Measurements from ENCODE around the gene HINT2. TPM values are rescaled to one million over a fixed set of nuclear protein-coding genes. Genes with fewer than 3 reads are reported as not detected.

HINT2 gene
- total and polyA plus RNA-seq, 2 donors from 2014 or later = 55.1 to 307 TPM

Other genes with a start within 250 kb of the HINT2 start
- gene TESK1, start 209.8 kb downstream of the HINT2 start, total RNA-seq = 35.8 TPM
- gene TESK1, start 209.8 kb downstream of the HINT2 start, polyA plus RNA-seq (ENCODE audit: insufficient read depth, low read depth, low replicate concordance) = 34.6 TPM
- gene CD72, start 196.6 kb downstream of the HINT2 start, total RNA-seq = 7.1 TPM
- gene CD72, start 196.6 kb downstream of the HINT2 start, polyA plus RNA-seq (ENCODE audit: insufficient read depth, low read depth, low replicate concordance) = 2.3 TPM
- 3.1 TPM for gene SIT1, start 164.1 kb downstream of the HINT2 start, total RNA-seq
- gene SIT1, start 164.1 kb downstream of the HINT2 start, polyA plus RNA-seq (ENCODE audit: insufficient read depth, low read depth, low replicate concordance) = 0.32 TPM
- 36,256 TPM for gene RMRP, start 157.0 kb downstream of the HINT2 start, total RNA-seq
- gene RMRP, start 157.0 kb downstream of the HINT2 start, polyA plus RNA-seq (ENCODE audit: insufficient read depth, low read depth, low replicate concordance) = not detected
- 26.8 TPM for gene CCDC107, start 156.8 kb downstream of the HINT2 start, total RNA-seq
- gene CCDC107, start 156.8 kb downstream of the HINT2 start, polyA plus RNA-seq (ENCODE audit: insufficient read depth, low read depth, low replicate concordance) = 52.3 TPM
- 0.72 TPM for gene ARHGEF39, start 149.8 kb downstream of the HINT2 start, total RNA-seq
- 0.17 TPM for gene ARHGEF39, start 149.8 kb downstream of the HINT2 start, polyA plus RNA-seq (ENCODE audit: insufficient read depth, low read depth, low replicate concordance)
- 0.85 TPM for gene CA9, start 141.1 kb downstream of the HINT2 start, total RNA-seq
- 0.67 TPM for gene CA9, start 141.1 kb downstream of the HINT2 start, polyA plus RNA-seq (ENCODE audit: insufficient read depth, low read depth, low replicate concordance)
- gene TPM2, start 125.1 kb downstream of the HINT2 start, total RNA-seq = 218 TPM
- 287 TPM for gene TPM2, start 125.1 kb downstream of the HINT2 start, polyA plus RNA-seq (ENCODE audit: insufficient read depth, low read depth, low replicate concordance)
- gene TLN1, start 82.8 kb downstream of the HINT2 start, total RNA-seq = 376 TPM
- gene TLN1, start 82.8 kb downstream of the HINT2 start, polyA plus RNA-seq (ENCODE audit: insufficient read depth, low read depth, low replicate concordance) = 71.7 TPM
- 40.5 TPM for gene CREB3, start 82.4 kb downstream of the HINT2 start, total RNA-seq
- 52.0 TPM for gene CREB3, start 82.4 kb downstream of the HINT2 start, polyA plus RNA-seq (ENCODE audit: insufficient read depth, low read depth, low replicate concordance)
- gene GBA2, start 65.8 kb downstream of the HINT2 start, total RNA-seq = 93.2 TPM
- 83.2 TPM for gene GBA2, start 65.8 kb downstream of the HINT2 start, polyA plus RNA-seq (ENCODE audit: insufficient read depth, low read depth, low replicate concordance)
- gene RGP1, start 65.8 kb downstream of the HINT2 start, total RNA-seq = 39.2 TPM
- 11.0 TPM for gene RGP1, start 65.8 kb downstream of the HINT2 start, polyA plus RNA-seq (ENCODE audit: insufficient read depth, low read depth, low replicate concordance)
- gene MSMP, start 60.8 kb downstream of the HINT2 start, total RNA-seq = 0.47 TPM
- gene MSMP, start 60.8 kb downstream of the HINT2 start, polyA plus RNA-seq (ENCODE audit: insufficient read depth, low read depth, low replicate concordance) = not detected
- gene NPR2, start 23.5 kb downstream of the HINT2 start, total RNA-seq = 17.0 TPM
- 11.4 TPM for gene NPR2, start 23.5 kb downstream of the HINT2 start, polyA plus RNA-seq (ENCODE audit: insufficient read depth, low read depth, low replicate concordance)
- 6.1 TPM for gene SPAG8, start 2.8 kb downstream of the HINT2 start, total RNA-seq
- 2.4 TPM for gene SPAG8, start 2.8 kb downstream of the HINT2 start, polyA plus RNA-seq (ENCODE audit: insufficient read depth, low read depth, low replicate concordance)
- not detected for gene FAM221B, start 13.7 kb upstream of the HINT2 start, total RNA-seq
- not detected for gene FAM221B, start 13.7 kb upstream of the HINT2 start, polyA plus RNA-seq (ENCODE audit: insufficient read depth, low read depth, low replicate concordance)
- gene TMEM8B, start 14.2 kb upstream of the HINT2 start, total RNA-seq = 18.3 TPM
- 17.6 TPM for gene TMEM8B, start 14.2 kb upstream of the HINT2 start, polyA plus RNA-seq (ENCODE audit: insufficient read depth, low read depth, low replicate concordance)
- gene OR13J1, start 55.4 kb upstream of the HINT2 start, total RNA-seq = not detected
- gene OR13J1, start 55.4 kb upstream of the HINT2 start, polyA plus RNA-seq (ENCODE audit: insufficient read depth, low read depth, low replicate concordance) = not detected
- gene HRCT1, start 91.2 kb upstream of the HINT2 start, total RNA-seq = 51.2 TPM
- 13.3 TPM for gene HRCT1, start 91.2 kb upstream of the HINT2 start, polyA plus RNA-seq (ENCODE audit: insufficient read depth, low read depth, low replicate concordance)
- gene SPAAR, start 94.4 kb upstream of the HINT2 start, total RNA-seq = 5.3 TPM
- gene SPAAR, start 94.4 kb upstream of the HINT2 start, polyA plus RNA-seq (ENCODE audit: insufficient read depth, low read depth, low replicate concordance) = 3.2 TPM
- not detected for gene OR2S2, start 143.1 kb upstream of the HINT2 start, total RNA-seq
- not detected for gene OR2S2, start 143.1 kb upstream of the HINT2 start, polyA plus RNA-seq (ENCODE audit: insufficient read depth, low read depth, low replicate concordance)
- 10.4 TPM for gene RECK, start 221.9 kb upstream of the HINT2 start, total RNA-seq
- gene RECK, start 221.9 kb upstream of the HINT2 start, polyA plus RNA-seq (ENCODE audit: insufficient read depth, low read depth, low replicate concordance) = 4.5 TPM